Stimulated activated CD4-positive, alpha-beta T cell treated with anti-CD3 and anti-CD28 coated beads, Interleukin-2, amount 100 ng/mL, for 24 hours (primary cell): ENCODE results near the gene ZFHX3.
A peak's percentile ranks its signal among the peaks of the same experiment; 100 is the strongest.
"Not testable (repeated sequence)": the region's sequence is repeated elsewhere in the genome, so short reads cannot be mapped to it uniquely, and the experiment has no call there.

Source experiments
- DNase-seq, 2 donors: peaks; one replicate each; pipeline ENCODE4 v3.0.0-alpha.2; 2020

ZFHX3 gene, protein sequence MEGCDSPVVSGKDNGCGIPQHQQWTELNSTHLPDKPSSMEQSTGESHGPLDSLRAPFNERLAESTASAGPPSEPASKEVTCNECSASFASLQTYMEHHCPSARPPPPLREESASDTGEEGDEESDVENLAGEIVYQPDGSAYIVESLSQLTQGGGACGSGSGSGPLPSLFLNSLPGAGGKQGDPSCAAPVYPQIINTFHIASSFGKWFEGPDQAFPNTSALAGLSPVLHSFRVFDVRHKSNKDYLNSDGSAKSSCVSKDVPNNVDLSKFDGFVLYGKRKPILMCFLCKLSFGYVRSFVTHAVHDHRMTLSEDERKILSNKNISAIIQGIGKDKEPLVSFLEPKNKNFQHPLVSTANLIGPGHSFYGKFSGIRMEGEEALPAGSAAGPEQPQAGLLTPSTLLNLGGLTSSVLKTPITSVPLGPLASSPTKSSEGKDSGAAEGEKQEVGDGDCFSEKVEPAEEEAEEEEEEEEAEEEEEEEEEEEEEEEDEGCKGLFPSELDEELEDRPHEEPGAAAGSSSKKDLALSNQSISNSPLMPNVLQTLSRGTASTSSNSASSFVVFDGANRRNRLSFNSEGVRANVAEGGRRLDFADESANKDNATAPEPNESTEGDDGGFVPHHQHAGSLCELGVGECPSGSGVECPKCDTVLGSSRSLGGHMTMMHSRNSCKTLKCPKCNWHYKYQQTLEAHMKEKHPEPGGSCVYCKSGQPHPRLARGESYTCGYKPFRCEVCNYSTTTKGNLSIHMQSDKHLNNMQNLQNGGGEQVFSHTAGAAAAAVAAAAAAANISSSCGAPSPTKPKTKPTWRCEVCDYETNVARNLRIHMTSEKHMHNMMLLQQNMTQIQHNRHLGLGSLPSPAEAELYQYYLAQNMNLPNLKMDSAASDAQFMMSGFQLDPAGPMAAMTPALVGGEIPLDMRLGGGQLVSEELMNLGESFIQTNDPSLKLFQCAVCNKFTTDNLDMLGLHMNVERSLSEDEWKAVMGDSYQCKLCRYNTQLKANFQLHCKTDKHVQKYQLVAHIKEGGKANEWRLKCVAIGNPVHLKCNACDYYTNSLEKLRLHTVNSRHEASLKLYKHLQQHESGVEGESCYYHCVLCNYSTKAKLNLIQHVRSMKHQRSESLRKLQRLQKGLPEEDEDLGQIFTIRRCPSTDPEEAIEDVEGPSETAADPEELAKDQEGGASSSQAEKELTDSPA (N-terminal part only)

GRCh38 chr16:73047536-73048291, at the start of gene ZFHX3:
TSS of gene ZFHX3 (minus strand) at chr16:73048128. CDS start at chr16:72960145, 87,983 bp downstream.
- DNase-seq: peak; percentile 30 to 40

- no peak for DNase-seq
Measured at GRCh38 chr16:73096510-73096909, 48.6 kb upstream of the ZFHX3 start.

DNA sequence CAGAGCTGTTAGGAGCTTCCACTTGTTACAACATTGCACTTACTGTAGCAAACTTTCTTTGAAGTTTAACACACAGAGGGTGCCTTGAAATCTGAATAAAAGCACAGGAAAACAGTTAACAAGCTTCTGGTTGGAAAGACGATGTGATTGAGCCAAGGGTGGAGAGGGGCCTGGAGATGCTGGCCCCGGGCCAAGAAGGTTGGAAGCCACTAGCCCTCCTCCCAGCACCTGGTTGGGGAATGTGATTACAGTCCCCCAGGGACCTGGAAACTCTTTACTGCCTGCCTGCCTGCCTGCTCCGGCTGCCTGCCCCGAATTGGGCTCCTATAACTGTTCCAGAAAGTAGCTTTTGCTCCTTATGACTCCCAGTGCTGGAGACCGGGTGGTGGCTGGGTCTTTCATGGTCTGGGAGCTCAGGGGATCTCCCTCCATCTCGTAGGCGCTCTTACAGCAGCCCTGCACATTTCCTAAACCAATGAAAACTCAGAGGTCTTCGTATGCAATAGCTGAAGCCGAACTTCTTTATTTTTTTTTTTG, 48.0 kb upstream of the ZFHX3 start:
- no peak for DNase-seq

GRCh38 chr16:73095142-73095820, 47.4 kb upstream of the ZFHX3 start:
- no peak for DNase-seq

DNA sequence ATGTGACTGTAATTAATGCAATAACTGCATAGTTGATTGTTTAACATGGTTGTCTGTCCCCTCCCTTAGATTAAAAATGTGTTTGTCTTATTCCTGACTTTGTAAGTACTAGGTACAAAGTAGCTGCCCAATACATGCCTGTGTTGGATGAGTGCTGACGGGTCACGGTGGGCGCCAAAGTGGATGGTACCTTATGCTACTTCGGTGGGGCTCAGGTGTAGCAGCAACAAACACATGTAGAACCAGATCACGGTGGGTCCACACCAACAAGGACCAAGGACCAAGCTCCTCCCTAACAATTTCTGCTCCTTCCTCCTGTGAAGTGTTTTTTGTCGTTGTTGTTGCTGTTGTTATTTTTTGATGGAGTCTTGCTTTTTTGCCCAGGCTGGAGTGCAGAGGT, 46.4 kb upstream of the ZFHX3 start:
- DNase-seq: no peak

- DNase-seq: no peak
Measured at GRCh38 chr16:73093146-73094144, 45.5 kb upstream of the ZFHX3 start.

- DNase-seq: no peak
Measured at GRCh38 chr16:73092236-73092781, 44.4 kb upstream of the ZFHX3 start.

GRCh38 chr16:73091174-73091573, 43.2 kb upstream of the ZFHX3 start:
- DNase-seq: no peak

GRCh38 chr16:73089420-73089819, 41.5 kb upstream of the ZFHX3 start:
- DNase-seq: no peak

DNA sequence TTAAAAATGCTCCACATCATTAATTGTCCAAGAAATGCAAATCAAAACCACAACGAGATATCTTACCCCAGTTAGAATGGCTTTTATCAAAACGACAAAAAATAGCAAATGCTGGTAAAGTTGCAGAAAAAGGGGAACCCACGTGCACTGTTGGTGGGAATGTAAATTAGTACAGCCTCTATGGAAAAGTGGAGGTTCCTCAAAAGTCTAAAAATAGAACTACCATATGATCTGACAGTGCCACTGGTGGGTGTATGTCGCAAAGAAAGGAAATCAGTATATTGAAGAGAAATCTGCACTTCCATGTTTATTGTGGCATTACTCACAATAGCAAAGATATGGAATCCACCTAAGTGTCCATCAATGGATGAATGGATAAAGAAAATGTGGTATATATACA, 38.2 kb upstream of the ZFHX3 start:
- no peak for DNase-seq

DNA sequence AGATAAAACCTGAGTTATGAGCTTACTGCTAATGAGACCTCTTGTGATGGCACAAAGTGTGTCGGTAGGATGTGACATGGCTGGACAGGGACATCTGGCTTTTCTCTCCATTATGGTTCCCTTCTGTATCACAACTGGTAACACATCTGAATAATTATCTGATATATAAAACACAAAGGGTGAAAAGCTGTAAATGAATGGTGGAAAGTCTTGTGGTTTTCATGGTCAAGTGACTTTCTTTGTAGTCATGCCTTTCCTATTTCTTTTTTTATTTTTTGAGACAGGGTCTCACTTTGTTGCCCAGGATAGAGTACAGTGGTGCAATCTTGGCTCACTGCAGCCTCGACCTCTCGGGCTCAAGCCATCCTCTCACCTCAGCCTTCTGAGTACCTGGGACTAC, 35.3 kb upstream of the ZFHX3 start:
- no peak for DNase-seq

DNA sequence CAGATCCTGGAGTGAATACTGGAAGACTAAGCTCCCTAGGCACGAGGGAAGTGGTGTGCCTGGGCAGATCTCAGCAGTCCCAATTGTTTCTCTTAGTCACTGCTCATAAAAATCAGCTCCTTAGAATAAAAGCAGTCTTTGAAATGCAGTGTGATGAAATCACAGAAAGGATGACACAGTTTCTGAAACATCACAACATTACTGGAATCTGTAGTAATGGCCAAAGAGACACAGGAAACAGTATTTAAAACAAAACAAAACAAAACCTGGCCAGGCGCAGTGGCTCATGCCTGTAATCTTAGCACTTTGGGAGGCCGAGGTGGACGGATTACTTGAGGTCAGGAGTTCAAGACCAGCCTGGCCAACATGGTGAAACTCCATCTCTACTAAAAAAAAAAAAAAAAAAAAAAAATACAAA, 34.7 kb upstream of the ZFHX3 start:
- DNase-seq: not testable (repeated sequence)

DNA sequence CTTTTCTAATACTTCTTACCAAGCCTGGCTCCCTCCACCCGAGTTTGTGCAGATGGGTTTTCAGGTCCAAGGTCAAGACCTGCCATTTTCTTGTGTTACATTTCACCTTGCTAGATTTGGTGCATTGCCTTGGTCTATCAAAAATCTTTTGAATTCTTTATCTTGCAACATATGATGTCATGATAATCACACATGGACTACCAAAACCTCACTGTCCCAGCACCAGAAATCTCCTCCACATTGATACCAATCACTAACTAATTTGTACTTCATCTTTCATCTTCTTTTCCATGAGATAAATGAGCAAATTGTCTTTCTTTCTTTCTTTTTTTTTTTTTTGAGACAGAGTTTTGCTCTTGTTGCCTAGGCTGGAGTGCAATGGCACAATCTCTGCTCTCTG, 33.0 kb upstream of the ZFHX3 start:
- DNase-seq: no peak

DNA sequence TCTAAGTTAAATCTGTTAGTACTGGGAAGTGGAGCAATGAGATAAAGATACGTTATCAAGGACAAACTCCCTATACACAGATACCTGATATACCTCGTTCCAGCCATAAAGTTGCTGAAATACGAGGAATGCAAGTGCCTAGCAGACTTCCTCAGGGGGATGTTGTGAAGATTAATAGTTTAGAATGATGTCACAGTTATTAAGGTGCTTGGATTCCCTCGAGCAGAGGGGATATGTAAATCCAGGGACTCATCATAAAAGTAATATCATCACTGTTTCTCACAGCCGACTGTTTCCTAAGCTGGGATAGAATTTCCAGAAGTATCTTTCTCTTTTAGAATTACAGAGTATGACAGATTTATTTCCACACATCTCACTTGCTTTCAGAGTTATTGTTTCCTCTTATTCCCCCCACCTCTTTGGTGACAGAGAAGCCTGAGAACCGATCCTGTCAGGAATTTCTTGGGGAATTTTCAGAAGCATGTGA, 28.4 kb upstream of the ZFHX3 start:
- DNase-seq: no peak

DNA sequence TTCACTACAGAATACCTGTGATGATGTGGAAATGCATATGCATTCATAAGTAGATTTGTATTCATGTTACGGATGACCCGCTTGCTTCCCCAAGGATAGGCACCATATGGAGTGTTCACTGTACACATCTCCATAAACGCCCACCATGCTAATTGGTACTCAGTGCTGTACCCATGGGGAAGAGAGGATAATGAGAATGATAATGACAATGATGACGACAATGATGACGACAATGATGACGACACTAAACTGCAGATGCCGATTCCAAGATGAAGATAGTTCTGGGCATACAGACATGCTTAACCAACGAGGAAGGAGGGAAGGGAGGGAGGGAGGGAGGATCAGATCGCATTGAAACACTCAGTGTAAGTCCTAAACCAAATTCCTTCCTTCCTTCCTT, 26.5 kb upstream of the ZFHX3 start:
- DNase-seq: no peak

DNA sequence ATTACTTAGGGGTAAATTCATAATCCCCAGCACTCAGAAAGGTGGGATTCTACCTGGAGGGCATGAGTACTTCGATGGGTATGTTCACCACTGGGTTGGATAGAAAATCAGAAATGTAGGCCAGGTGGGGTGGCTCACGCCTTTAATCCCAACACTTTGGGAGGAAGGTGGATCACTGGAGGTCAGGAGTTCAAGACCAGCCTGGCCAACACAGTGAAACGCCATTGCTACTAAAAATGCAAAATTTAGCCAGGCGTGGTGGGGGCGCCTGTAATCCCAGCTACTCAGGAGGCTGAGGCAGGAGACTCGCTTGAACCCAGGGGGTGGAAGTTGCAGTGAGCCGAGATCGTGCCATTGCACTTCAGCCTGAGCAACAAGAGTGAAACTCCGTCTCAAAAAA, 24.1 kb upstream of the ZFHX3 start:
- not testable (repeated sequence) for DNase-seq

DNA sequence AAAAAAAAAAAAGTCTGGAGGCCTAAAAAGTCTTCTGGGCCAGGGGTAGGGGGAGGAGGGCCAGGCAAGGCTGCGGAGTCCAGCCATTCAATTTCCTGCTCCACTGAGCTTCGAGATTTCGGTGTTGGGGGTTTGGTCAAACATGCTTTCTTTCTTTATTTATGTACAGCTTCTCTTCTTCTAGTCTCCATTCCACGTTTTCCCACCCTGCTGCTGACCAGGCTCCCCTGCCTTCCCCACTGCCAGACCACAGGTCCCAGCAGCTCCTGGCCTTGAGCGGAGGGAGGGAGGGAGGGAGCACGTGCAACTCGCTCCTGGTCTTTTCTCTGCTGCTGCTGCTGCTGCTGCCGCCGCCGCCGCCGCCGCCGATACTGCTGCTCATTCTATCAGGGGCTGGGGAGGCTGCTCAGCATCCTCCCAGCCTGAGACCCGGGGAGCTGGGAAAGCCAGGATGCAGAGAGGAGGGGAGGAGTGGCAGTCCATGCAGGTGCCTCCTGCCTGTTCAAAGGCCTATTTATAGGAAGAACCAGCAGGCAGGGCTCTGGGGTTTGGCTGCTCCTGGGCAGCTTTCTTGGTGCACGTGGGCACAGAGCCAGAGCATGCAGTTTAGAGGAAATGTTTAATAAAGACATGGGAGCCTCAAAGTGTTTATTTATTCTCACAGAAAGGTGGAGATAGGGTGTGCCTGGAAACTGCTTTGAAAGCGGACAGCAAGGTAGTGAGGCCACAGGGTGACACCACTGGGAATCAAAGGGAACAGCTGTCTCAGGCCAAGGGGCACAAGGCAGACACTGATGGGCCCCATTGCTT, 23.4 kb upstream of the ZFHX3 start:
- DNase-seq: no peak

DNA sequence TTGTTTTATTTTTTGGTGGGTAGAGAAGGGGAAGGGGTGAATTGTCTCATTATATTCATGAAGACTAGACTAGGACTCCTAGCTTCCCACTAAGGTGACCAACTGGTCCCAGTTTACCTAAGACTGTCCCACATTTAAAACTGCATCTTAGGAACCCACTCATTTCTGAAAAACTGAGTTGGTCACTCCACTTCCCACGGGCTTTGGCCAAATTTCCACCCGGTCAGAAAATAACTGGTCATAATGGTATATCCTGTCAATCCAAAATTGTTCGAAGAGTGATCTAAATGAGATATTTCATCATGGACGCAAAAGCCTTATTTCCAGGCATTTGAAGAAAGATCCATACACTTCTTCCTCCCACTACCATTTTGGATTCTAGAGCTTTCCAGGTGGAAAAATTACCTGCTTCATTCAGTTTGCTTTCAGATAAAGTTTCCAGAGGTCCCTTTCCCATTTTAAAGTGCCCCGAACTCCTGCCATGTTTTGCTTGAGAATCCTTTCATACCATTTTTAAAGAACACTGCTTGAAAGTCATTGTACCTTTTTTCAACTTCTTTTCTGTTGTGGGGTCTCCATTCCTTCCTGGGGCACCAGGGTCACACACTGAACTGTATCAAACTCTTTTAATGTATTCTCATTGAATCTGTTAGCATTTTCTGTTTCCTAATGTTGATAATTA, 21.8 kb upstream of the ZFHX3 start:
- no peak for DNase-seq
